IMR-90 (cell line): ENCODE results near the gene ALPI.

Experiments
- CEBPB ChIP-seq: IDR thresholded peaks from 2 replicates; pipeline ENCODE4 v1.6.1; 2012; ENCODE audit warnings: low read depth, low read length, improper control_type of control experiment
- CHD1 ChIP-seq: IDR thresholded peaks from 2 replicates; pipeline ENCODE4 v1.6.1; 2012; ENCODE audit warnings: low read depth, low read length, improper control_type of control experiment
- FOS ChIP-seq: fragments of 150-350 bp; IDR thresholded peaks from 2 replicates; pipeline ENCODE4 v1.6.1; 2016; ENCODE audit warnings: low read depth, low read length
- MAFK ChIP-seq: IDR thresholded peaks from 2 replicates; pipeline ENCODE4 v1.6.1; 2012; ENCODE audit warnings: low read depth, low read length, improper control_type of control experiment
- MAZ ChIP-seq: IDR thresholded peaks from 2 replicates; pipeline ENCODE4 v1.6.1; 2012; ENCODE audit warnings: low read depth, mild to moderate bottlenecking, low read length, improper control_type of control experiment, moderate library complexity, borderline replicate concordance
- MXI1 ChIP-seq: IDR thresholded peaks from 2 replicates; pipeline ENCODE4 v1.6.1; 2012; ENCODE audit warnings: low read depth, mild to moderate bottlenecking, low read length, moderate library complexity, borderline replicate concordance
- POLR2A ChIP-seq: IDR thresholded peaks from 2 replicates; pipeline ENCODE4 v1.6.1; 2012; ENCODE audit warnings: mild to moderate bottlenecking, low read depth, low read length
- RAD21 ChIP-seq: IDR thresholded peaks from 2 replicates; pipeline ENCODE4 v1.6.1; 2012; ENCODE audit warnings: low read length, improper control_type of control experiment
- RCOR1 ChIP-seq: IDR thresholded peaks from 2 replicates; pipeline ENCODE4 v1.6.1; 2012; ENCODE audit warnings: mild to moderate bottlenecking, low read length, improper control_type of control experiment; ENCODE audit not compliant: insufficient replicate concordance
- RFX5 ChIP-seq: IDR thresholded peaks from 2 replicates; pipeline ENCODE4 v1.8.0; 2012; ENCODE audit warnings: low read depth, mild to moderate bottlenecking, low read length, moderate library complexity
- SMC3 ChIP-seq: fragments of 150-350 bp; IDR thresholded peaks from 2 replicates; pipeline ENCODE4 v1.6.1; 2016; ENCODE audit warnings: low read depth, mild to moderate bottlenecking, antibody characterized with exemption, low read length, moderate library complexity
- TF ChIP-seq, protein P1 (sequence below): conservative IDR thresholded peaks from 2 replicates; pipeline ENCODE4 v1.5.1; 2012; ENCODE audit warnings: mild to moderate bottlenecking, low read depth, low read length, improper control_type of control experiment
- TF ChIP-seq, protein P2 (sequence below): fragments of 150-350 bp; IDR thresholded peaks from 2 replicates; pipeline ENCODE4 v1.6.1; 2017; ENCODE audit warnings: mild to moderate bottlenecking, antibody characterized with exemption, low read length, low read depth
- TF ChIP-seq, protein P3 (sequence below): fragments of 150-350 bp; IDR thresholded peaks from 2 replicates; pipeline ENCODE4 v1.6.1; 2016; ENCODE audit warnings: low read depth, mild to moderate bottlenecking, low read length, moderate library complexity, borderline replicate concordance

DNA sequence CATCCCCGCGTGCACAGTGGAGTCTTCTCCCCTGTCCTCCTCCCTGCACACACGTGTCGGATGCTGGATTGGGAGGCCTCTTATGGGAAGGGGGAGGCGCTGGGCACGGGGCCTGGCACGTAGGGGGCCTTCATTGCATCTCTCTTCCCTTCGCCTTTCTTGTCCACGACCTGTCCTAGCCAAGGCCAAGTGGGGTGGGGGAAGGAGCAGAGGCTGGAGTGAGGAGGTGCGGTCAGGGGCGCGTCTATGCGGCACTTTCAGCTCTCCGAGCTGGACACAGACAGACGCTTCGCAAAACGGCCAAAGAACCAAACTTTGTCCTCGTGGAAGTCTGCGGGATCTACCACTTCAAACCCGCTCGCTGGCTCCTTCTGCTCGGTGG lies 35.9 kb upstream of the ALPI start:
- TF ChIP-seq, protein P1, sequence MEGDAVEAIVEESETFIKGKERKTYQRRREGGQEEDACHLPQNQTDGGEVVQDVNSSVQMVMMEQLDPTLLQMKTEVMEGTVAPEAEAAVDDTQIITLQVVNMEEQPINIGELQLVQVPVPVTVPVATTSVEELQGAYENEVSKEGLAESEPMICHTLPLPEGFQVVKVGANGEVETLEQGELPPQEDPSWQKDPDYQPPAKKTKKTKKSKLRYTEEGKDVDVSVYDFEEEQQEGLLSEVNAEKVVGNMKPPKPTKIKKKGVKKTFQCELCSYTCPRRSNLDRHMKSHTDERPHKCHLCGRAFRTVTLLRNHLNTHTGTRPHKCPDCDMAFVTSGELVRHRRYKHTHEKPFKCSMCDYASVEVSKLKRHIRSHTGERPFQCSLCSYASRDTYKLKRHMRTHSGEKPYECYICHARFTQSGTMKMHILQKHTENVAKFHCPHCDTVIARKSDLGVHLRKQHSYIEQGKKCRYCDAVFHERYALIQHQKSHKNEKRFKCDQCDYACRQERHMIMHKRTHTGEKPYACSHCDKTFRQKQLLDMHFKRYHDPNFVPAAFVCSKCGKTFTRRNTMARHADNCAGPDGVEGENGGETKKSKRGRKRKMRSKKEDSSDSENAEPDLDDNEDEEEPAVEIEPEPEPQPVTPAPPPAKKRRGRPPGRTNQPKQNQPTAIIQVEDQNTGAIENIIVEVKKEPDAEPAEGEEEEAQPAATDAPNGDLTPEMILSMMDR = no peak
- TF ChIP-seq CEBPB = no peak
- TF ChIP-seq RFX5 = no peak
- no peak for TF ChIP-seq POLR2A
- no peak for TF ChIP-seq RCOR1
- no peak for TF ChIP-seq MAFK
- TF ChIP-seq FOS = no peak
- TF ChIP-seq, protein P2, sequence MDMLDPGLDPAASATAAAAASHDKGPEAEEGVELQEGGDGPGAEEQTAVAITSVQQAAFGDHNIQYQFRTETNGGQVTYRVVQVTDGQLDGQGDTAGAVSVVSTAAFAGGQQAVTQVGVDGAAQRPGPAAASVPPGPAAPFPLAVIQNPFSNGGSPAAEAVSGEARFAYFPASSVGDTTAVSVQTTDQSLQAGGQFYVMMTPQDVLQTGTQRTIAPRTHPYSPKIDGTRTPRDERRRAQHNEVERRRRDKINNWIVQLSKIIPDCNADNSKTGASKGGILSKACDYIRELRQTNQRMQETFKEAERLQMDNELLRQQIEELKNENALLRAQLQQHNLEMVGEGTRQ = no peak
- TF ChIP-seq MXI1 = no peak
- TF ChIP-seq, protein P3, sequence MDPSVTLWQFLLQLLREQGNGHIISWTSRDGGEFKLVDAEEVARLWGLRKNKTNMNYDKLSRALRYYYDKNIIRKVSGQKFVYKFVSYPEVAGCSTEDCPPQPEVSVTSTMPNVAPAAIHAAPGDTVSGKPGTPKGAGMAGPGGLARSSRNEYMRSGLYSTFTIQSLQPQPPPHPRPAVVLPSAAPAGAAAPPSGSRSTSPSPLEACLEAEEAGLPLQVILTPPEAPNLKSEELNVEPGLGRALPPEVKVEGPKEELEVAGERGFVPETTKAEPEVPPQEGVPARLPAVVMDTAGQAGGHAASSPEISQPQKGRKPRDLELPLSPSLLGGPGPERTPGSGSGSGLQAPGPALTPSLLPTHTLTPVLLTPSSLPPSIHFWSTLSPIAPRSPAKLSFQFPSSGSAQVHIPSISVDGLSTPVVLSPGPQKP = no peak
- TF ChIP-seq CHD1 = no peak
- TF ChIP-seq MAZ = no peak
- TF ChIP-seq SMC3 = no peak
- TF ChIP-seq RAD21 = no peak
